HG03039 (cell line): ENCODE measurements around the gene PAWR.
"Not testable (repeated sequence)": the region's sequence is repeated elsewhere in the genome, so short reads cannot be mapped to it uniquely, and the experiment has no call there.

ENCODE experiments used
- ATAC-seq: cut with Tn5 transposase; IDR thresholded peaks from one replicate; pipeline ENCODE4 v1.9.1; 2021; ENCODE audit warnings: mild to moderate bottlenecking, moderate library complexity; ENCODE audit not compliant: unreplicated experiment

The PAWR gene

GRCh38 chr12:79650440-79650839, 40.3 kb downstream of the PAWR start:
- no peak for ATAC-seq

- ATAC-seq: no peak
These were observed 41.9 kb downstream of the PAWR start for GRCh38 chr12:79648881-79649280.

GRCh38 chr12:79646843-79647242, 43.9 kb downstream of the PAWR start:
- not testable (repeated sequence) for ATAC-seq

GRCh38 chr12:79645235-79645630, 45.5 kb downstream of the PAWR start:
- peak; percentile 64 for ATAC-seq

GRCh38 chr12:79644274-79645234, 46.2 kb downstream of the PAWR start:
- ATAC-seq: no peak

- no peak for ATAC-seq
These were observed 46.9 kb downstream of the PAWR start for GRCh38 chr12:79643821-79644220.

- no peak for ATAC-seq
These were observed 52.3 kb downstream of the PAWR start for GRCh38 chr12:79638490-79638889.

GRCh38 chr12:79637093-79637492, 53.7 kb downstream of the PAWR start:
- ATAC-seq: no peak

GRCh38 chr12:79635676-79636075, 55.1 kb downstream of the PAWR start:
- ATAC-seq: no peak

GRCh38 chr12:79634957-79635471, 55.8 kb downstream of the PAWR start:
- ATAC-seq: no peak

- no peak for ATAC-seq
These were observed 61.2 kb downstream of the PAWR start for GRCh38 chr12:79629561-79629960.

- ATAC-seq: not testable (repeated sequence)
These were observed 64.0 kb downstream of the PAWR start for GRCh38 chr12:79626735-79627134.

GRCh38 chr12:79624378-79624777, 66.4 kb downstream of the PAWR start:
- ATAC-seq: no peak

- ATAC-seq: no peak
These were observed 70.7 kb downstream of the PAWR start for GRCh38 chr12:79619872-79620562.

- no peak for ATAC-seq
These were observed 71.8 kb downstream of the PAWR start for GRCh38 chr12:79618848-79619404.

GRCh38 chr12:79617696-79618095, 73.1 kb downstream of the PAWR start:
- no peak for ATAC-seq

GRCh38 chr12:79615596-79616560, 74.9 kb downstream of the PAWR start:
- peak; percentile 73 for ATAC-seq

- ATAC-seq: no peak
These were observed 76.0 kb downstream of the PAWR start for GRCh38 chr12:79614730-79615129.

GRCh38 chr12:79601908-79602307, 88.9 kb downstream of the PAWR start:
- no peak for ATAC-seq

- ATAC-seq: no peak
These were observed 92.9 kb downstream of the PAWR start for GRCh38 chr12:79597910-79598309.
